HG03025 (cell line): ENCODE measurements around the gene FLT1.

Experiments
- ATAC-seq: cut with Tn5 transposase; IDR thresholded peaks from one replicate; pipeline ENCODE4 v1.9.1; 2021; ENCODE audit warnings: mild to moderate bottlenecking, moderate library complexity; ENCODE audit not compliant: unreplicated experiment, low FRiP score

Gene FLT1

GRCh38 chr13:28488376-28489005 is 6.4 kb downstream of the FLT1 start:
- ATAC-seq: no peak

- ATAC-seq: no peak
Measured at GRCh38 chr13:28485996-28486543, 8.9 kb downstream of the FLT1 start.

GRCh38 chr13:28485551-28485950 is 9.4 kb downstream of the FLT1 start:
- no peak for ATAC-seq

DNA sequence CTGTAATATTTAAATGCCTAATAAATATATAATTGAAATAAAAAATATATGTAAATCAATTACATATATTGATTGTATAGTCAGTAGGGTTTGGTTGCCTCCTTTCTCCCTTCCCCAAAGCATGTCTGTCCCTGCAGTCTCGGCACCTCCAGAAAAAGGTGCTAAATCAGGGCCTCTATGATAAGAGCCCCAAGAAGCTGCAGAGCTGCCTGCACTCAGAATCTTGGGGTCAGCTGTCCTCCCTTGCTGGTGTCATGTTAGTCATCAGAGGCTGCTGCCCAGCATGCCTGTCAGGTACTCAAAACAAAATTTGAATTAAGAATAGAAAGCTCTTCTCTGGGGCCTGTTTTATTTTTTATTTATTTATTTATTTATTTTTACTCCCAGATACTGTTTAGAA is 9.8 kb downstream of the FLT1 start:
- no peak for ATAC-seq

- ATAC-seq: no peak
Measured at GRCh38 chr13:28483313-28483931, 11.5 kb downstream of the FLT1 start.

GRCh38 chr13:28479005-28479404 is 15.9 kb downstream of the FLT1 start:
- ATAC-seq: no peak

DNA sequence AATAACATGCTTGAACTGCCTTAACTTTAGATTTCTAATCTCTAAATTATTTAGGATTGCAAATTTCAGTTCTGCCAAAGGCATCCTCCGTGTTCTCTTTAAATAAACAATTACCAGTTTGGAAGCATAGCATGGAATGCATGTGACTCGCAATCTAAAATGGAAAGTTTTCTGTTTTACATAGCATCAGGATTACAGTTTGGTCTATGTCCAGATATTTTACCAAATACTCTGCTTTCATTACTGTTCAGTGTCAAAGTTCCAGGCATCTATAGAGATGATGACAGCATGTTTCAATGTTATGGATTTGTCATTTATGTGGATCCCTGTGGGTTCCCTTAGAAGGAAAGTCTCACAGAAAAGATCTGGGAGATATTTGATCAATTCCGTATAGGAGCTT is 16.8 kb downstream of the FLT1 start:
- no peak for ATAC-seq

- no peak for ATAC-seq
Measured at GRCh38 chr13:28477709-28477973, 17.3 kb downstream of the FLT1 start.

- no peak for ATAC-seq
Measured at GRCh38 chr13:28476919-28477708, 17.8 kb downstream of the FLT1 start.

GRCh38 chr13:28475916-28476725 is 18.8 kb downstream of the FLT1 start:
- no peak for ATAC-seq

- no peak for ATAC-seq
Measured at GRCh38 chr13:28474491-28475134, 20.3 kb downstream of the FLT1 start.

GRCh38 chr13:28473044-28473443 is 21.9 kb downstream of the FLT1 start:
- no peak for ATAC-seq

DNA sequence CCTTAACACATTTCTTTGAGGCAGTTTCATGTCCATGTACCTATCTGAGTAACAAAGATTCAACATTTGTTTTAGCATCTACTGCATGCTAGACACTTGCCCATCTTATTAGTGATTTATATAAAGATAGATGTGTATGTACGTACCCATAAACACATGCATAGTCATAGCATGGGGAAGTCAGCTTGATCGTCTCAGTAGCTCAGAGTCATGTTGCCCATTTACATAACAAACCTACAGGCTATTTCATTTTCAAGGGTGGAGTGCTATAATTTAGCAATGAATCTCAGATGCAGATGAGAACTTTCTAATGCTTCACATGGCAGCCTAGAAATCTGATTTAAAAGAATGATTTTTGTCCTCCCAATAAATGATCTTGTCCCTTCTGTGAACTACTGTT is 23.5 kb downstream of the FLT1 start:
- ATAC-seq: no peak

- no peak for ATAC-seq
Measured at GRCh38 chr13:28470296-28470695, 24.6 kb downstream of the FLT1 start.

- ATAC-seq: no peak
Measured at GRCh38 chr13:28469316-28469715, 25.6 kb downstream of the FLT1 start.

- no peak for ATAC-seq
Measured at GRCh38 chr13:28468023-28468915, 26.7 kb downstream of the FLT1 start.

DNA sequence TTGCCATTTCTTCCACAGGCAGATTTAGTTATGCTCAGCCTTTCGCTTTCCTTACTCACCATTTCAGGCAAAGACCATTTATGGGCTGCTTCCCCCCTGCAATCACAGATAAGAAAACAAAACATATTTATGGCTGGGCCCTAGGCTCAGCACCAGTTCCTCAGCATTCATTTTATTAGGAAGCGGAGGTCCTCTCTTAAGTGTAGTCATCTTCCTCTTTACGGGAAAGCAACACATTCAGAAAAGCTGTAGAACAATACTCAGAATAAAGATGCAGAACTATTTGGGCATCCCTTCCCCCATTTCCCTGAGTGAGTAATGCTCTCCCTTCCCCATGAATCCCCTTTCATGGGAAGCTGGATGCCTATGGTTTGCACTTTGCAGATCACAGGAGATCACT is 27.9 kb downstream of the FLT1 start:
- ATAC-seq: no peak

DNA sequence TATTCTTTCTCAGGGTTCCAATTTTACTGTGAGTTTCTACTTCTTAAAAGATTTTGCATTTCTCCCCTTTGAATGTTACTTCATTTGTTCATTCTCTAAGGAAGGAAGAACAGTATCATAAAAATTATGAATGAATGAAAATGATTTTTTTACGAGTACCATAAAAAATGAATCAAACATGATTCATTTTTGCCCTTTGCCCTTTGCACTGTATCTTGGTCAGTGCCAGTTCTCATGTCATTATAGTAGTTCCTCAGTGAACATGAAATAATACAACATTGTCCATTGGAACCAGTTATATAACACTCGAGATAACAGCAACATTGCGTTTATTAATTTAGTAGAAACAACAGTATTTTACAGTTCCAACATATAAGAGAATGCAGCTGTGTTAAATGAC is 28.8 kb downstream of the FLT1 start:
- no peak for ATAC-seq

GRCh38 chr13:28464861-28465460 is 30.0 kb downstream of the FLT1 start:
- ATAC-seq: no peak
